ENCODE results near the gene BBS9. TPM values are rescaled to one million over a fixed set of nuclear protein-coding genes. Genes with fewer than 3 reads are reported as not detected.

Gene BBS9
- total RNA-seq, 6 experiments from 2014 or later, result 3.0 to 8.0 (median 6.6) TPM

DNA sequence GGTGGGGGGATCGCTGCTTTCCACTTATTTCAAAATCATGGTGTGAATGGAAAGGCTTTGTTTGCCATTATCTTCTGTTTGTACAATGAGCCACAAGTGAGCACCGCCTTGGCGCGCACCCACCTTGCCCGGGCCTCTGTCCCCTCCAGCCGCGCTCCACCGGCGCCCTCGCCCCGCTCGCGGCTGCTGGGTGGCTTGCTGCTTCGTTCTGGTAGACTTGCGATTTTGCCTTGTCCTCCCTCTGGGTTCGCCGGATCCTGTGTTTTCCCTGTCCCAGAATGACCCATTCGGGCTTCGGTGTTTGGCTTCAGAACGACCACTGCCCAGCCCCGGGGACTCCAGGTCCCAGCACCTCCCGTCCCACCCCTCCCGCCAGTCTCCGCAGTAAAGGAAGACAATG lies 503.0 kb downstream of the BBS9 start:
- DNase-seq (no peak), ATAC-seq (no peak)
- no peaks in the 10 kb centered on the region for H3K4me1 ChIP-seq
- intact Hi-C loops (cut with DNase I), result no loop called here
- TF ChIP-seq POLR2A (IDR thresholded peaks at IDR 0.05), result no peak
- TF ChIP-seq, protein P1, sequence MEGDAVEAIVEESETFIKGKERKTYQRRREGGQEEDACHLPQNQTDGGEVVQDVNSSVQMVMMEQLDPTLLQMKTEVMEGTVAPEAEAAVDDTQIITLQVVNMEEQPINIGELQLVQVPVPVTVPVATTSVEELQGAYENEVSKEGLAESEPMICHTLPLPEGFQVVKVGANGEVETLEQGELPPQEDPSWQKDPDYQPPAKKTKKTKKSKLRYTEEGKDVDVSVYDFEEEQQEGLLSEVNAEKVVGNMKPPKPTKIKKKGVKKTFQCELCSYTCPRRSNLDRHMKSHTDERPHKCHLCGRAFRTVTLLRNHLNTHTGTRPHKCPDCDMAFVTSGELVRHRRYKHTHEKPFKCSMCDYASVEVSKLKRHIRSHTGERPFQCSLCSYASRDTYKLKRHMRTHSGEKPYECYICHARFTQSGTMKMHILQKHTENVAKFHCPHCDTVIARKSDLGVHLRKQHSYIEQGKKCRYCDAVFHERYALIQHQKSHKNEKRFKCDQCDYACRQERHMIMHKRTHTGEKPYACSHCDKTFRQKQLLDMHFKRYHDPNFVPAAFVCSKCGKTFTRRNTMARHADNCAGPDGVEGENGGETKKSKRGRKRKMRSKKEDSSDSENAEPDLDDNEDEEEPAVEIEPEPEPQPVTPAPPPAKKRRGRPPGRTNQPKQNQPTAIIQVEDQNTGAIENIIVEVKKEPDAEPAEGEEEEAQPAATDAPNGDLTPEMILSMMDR (IDR thresholded peaks at IDR 0.05), result no peak
- H3K9me3 ChIP-seq, result no peaks in the 10 kb centered on the region
- no peaks in the 10 kb centered on the region for H3K36me3 ChIP-seq
- no peak overlapping the region for H3K27ac ChIP-seq
- H3K27me3 ChIP-seq, result no peaks in the 10 kb centered on the region
- H3K4me3 ChIP-seq, result no peak overlapping the region
- 96% methylated on average over 12 of the region's 24 CpGs for WGBS (ENCODE audit: insufficient coverage, low coverage, low lambda C conversion rate, missing lambda C conversion rate)

DNA sequence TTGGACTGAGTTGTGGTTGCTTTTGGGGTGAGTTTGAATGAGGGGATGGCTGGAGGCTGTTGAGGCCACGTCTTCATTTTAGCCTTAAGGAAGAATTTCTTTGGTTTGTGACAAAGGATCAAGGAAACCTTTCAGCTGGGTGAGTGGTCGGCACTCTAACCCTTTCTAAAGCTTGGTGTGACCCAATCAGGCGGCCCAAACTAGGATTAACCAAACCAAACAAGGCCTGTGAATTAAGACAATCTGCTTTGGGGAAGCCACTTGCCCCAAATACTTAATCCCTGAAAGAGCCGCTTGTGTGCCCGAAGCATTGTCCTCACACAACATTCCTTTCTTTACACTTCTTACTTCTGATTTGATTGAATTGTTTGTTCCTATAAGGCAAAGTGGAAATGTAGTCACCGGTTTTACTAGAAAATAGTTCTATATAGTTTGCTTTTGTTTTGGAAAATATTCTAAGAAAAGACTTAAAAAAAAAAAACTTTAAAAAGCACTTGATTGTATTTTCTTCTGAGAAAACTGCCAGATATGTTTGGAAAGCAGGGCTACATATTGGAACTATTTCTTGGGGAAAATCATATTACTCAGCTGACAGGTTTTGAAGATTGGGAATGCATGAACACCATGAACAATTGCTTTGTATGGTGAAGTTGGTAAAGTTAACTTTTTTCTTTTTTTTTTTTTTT lies 503.6 kb downstream of the BBS9 start:
- intact Hi-C loops (cut with DNase I), result no loop called here
- no peaks in the 10 kb centered on the region for H3K27me3 ChIP-seq
- no peak for DNase-seq
- no peak overlapping the region for H3K4me3 ChIP-seq
- no peak for ATAC-seq
- 93% methylated on average over 6 of the region's 6 CpGs for WGBS (ENCODE audit: insufficient coverage, low coverage, low lambda C conversion rate, missing lambda C conversion rate)
- H3K9me3 ChIP-seq, result no peaks in the 10 kb centered on the region
- H3K27ac ChIP-seq, result no peak overlapping the region
- TF ChIP-seq, protein P1 (IDR thresholded peaks at IDR 0.05), result no peak
- no peak for TF ChIP-seq POLR2A (IDR thresholded peaks at IDR 0.05)
- no peaks in the 10 kb centered on the region for H3K4me1 ChIP-seq
- no peaks in the 10 kb centered on the region for H3K36me3 ChIP-seq

DNA sequence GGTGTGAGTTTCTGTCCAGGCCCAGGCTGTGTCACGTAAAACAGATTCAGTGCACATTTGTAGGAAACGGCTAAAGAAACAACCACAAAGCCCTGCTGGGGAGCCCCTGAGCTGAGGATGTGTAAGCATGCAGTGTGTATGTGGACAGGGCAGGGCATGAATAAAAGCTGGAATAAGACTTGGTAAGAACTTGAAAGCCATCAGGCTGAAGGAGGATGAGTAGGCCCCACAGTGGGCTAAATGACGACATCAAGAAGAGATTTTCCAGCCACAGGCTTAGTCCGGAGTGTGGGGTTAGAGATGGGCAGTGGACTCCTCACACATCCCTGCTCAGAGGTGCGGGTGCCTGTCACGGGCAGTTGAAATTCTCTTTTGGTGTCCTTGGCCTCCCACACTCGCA lies 505.2 kb downstream of the BBS9 start:
- intact Hi-C loops (cut with DNase I), result no loop called here
- Histone ChIP-seq H3K27me3 (no peaks in the 10 kb centered on the region), H3K4me1 (no peaks in the 10 kb centered on the region), H3K4me3 (no peak overlapping the region), H3K36me3 (no peaks in the 10 kb centered on the region), H3K27ac (no peak overlapping the region), H3K9me3 (no peaks in the 10 kb centered on the region)
- ATAC-seq, result no peak
- 80% methylated on average over 1 of the region's 7 CpGs for WGBS (ENCODE audit: insufficient coverage, low coverage, low lambda C conversion rate, missing lambda C conversion rate)
- no peak for DNase-seq
- TF ChIP-seq POLR2A (IDR thresholded peaks at IDR 0.05), result no peak
- TF ChIP-seq, protein P1 (IDR thresholded peaks at IDR 0.05), result no peak

DNA sequence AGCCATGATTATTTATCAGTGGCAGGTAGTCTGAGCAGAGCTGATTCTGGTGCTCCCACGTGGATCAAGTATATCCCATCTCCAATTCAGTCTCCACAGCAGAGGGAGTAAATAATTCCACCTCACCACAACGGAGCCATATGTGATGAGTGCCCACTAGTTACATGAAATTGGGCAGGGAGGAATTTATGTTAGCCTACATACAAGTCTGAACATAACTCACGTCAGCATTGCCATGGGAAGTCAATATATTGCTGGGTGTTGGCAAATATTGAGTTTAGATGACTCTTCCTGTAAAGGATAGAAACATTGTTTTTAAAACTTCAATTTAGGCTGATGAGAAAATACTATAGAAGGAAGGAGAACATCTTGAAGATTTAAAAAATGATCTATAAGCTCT lies 507.0 kb downstream of the BBS9 start:
- WGBS (ENCODE audit: insufficient coverage, low coverage, low lambda C conversion rate, missing lambda C conversion rate), result no CpG with 5 or more reads among the region's 3 CpGs
- no peak for DNase-seq
- ATAC-seq, result no peak

More for the DNA sequence above, 507.0 kb downstream of the BBS9 start:
- Histone ChIP-seq H3K9me3 (no peaks in the 10 kb centered on the region), H3K27ac (no peak overlapping the region), H3K27me3 (no peaks in the 10 kb centered on the region), H3K36me3 (no peaks in the 10 kb centered on the region), H3K4me3 (no peak overlapping the region), H3K4me1 (no peaks in the 10 kb centered on the region)
- intact Hi-C loops (cut with DNase I), result no loop called here
- TF ChIP-seq POLR2A (IDR thresholded peaks at IDR 0.05), result no peak
- TF ChIP-seq, protein P1 (IDR thresholded peaks at IDR 0.05), result no peak

Data from right lobe of liver (tissue), 6 donors.